AG04449 (cell line): ENCODE data around the gene CDK5RAP2.
"Not testable (repeated sequence)": the region's sequence is repeated elsewhere in the genome, so short reads cannot be mapped to it uniquely, and the experiment has no call there.

Experiments used
- CTCF ChIA-PET: fragments of 350-600 bp; formaldehyde crosslinking; extraction: SDS; loops from one replicate; lab custom pipeline; 2021; ENCODE audit warnings: antibody characterized with exemption; lab: Yijun Ruan, JAX
- POLR2A ChIA-PET: fragments of 400-600, 350-600 bp; formaldehyde crosslinking; extraction: SDS; loops from one replicate; lab custom pipeline; 2020; ENCODE audit warnings: antibody characterized with exemption, inconsistent platforms; lab: Yijun Ruan, JAX
- DNase-seq: peaks from one replicate; pipeline ENCODE4 v3.0.0-alpha.2; 2010; ENCODE audit warnings: low read depth, low spot score
- H3K4me3 ChIP-seq: 2 replicates; pipeline ENCODE4 v1.5.1; 2011; ENCODE audit warnings: low read depth, mild to moderate bottlenecking, control low read depth, low read length
- CTCF ChIP-seq: IDR thresholded peaks from one replicate; pipeline ENCODE4 v1.5.1; 2011; ENCODE audit warnings: mild to moderate bottlenecking, moderate library complexity, low read length, control low read depth, inconsistent platforms; ENCODE audit not compliant: insufficient read depth; ENCODE audit errors: missing control alignments

CDK5RAP2 gene

DNA sequence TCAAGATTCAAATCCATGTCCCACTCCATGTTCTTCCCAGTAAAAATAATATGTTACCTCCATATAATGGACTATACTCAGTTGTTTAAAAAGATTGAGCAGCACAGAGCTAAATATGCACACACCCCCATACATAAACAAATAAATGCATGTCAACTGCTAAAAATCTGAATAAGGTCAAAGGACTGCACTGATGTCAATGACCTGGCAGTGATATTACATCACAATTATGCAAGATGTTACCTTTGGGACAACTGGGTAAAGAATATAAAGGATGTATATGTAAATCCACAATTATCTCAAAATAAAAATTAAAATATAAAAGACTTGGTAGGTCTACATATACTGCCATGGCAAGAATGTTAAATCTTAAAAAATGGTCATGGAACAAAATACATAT is 57.9 kb downstream of the CDK5RAP2 start:
- ChIA-PET POLR2A (no interaction called here), CTCF (interaction anchor here (0.6 kb wide), 1 partner anchor 11 kb away, joined by 3 read pairs; no protein-coding TSS in a partner anchor)
- no peak for DNase-seq
- no peak overlapping the region for H3K4me3 ChIP-seq
- TF ChIP-seq CTCF, result no peak

- no peak overlapping the region for H3K4me3 ChIP-seq
- ChIA-PET POLR2A (no interaction called here), CTCF (interaction anchor here (1.3 to 1.7 kb wide), 2 partner anchors 11 to 12 kb away, joined by 4 to 5 read pairs; no protein-coding TSS in a partner anchor)
- TF ChIP-seq CTCF, result no peak
- no peak for DNase-seq
Measured at GRCh38 chr9:120521101-120521500, 58.9 kb downstream of the CDK5RAP2 start.

DNA sequence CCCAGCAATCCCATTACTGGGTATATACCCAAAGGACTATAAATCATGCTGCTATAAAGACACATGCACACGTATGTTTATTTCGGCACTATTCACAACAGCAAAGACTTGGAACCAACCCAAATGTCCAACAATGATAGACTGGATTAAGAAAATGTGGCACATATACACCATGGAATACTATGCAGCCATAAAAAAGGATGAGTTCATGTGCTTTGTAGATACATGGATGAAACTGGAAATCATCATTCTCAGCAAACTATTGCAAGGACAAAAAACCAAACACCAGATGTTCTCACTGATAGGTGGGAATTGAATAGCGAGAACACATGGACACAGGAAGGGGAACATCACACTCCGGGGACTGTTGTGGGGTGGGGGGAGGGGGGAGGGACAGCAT is 64.0 kb downstream of the CDK5RAP2 start:
- DNase-seq, H3K4me3 ChIP-seq, POLR2A ChIA-PET, CTCF ChIA-PET: not testable (repeated sequence)

DNA sequence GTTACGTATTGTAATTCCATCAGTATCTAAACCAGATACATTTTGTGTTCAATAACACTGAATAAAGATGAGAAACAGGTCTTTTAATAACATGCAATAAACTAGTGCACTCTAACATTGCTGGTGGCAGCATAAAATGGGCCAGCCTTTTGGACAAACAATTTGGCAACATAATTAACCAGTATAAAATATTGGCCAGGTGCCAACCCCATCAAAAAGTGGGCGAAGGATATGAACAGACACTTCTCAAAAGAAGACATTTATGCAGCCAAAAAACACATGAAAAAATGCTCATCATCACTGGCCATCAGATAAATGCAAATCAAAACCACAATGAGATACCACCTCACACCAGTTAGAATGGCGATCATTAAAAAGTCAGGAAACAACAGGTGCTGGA is 64.5 kb downstream of the CDK5RAP2 start:
- POLR2A ChIA-PET, CTCF ChIA-PET, DNase-seq, H3K4me3 ChIP-seq: not testable (repeated sequence)

- no peak for TF ChIP-seq CTCF
- no peak overlapping the region for H3K4me3 ChIP-seq
- POLR2A ChIA-PET, result no interaction called here
- CTCF ChIA-PET, result no interaction called here
- no peak for DNase-seq
Measured at GRCh38 chr9:120514405-120514804, 65.6 kb downstream of the CDK5RAP2 start.

DNA sequence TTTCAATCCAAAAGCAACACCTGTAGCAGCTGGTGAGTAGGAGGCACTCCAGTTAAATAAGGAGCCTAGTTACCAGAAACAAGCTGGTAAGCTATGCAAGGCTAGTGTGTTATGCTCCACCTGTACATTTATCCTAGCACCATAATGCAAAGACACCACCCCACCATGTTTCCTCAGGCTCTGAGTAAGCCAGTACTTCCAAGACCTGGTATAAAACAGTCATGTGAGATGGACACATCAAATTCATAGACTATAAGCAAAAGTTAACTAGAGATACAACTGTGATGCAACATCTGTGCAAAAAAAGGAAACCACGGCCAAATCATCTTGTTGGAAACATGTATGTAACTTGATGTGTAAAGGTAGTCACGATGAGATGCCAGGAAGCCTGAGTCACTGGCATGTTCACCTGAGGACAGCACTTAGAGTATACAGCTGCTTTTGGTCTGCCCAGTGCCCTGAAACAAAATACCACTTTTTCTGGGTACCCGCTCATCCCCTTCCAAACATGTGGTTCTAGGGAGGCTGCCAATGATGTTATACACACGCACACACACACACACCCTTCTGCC is 66.1 kb downstream of the CDK5RAP2 start:
- POLR2A ChIA-PET, result no interaction called here
- no peak overlapping the region for H3K4me3 ChIP-seq
- CTCF ChIA-PET, result interaction anchor here (1.3 kb wide), 1 partner anchor 10 kb away, joined by 5 read pairs; no protein-coding TSS in a partner anchor
- DNase-seq, result no peak
- TF ChIP-seq CTCF, result no peak

- CTCF ChIA-PET, result interaction anchor here (1.2 kb wide), 1 partner anchor 16 kb away, joined by 3 read pairs; no protein-coding TSS in a partner anchor
- no peak overlapping the region for H3K4me3 ChIP-seq
- no peak for TF ChIP-seq CTCF
- POLR2A ChIA-PET, result no interaction called here
- DNase-seq, result no peak
Measured at GRCh38 chr9:120510816-120511215, 69.2 kb downstream of the CDK5RAP2 start.
